Mesodermal cell (in vitro differentiated cells): Measurements from ENCODE around the gene TNFAIP6.
"Not testable (repeated sequence)": the region's sequence is repeated elsewhere in the genome, so short reads cannot be mapped to it uniquely, and the experiment has no call there.

Experiments
- H3K27ac ChIP-seq: 2 replicates; pipeline ENCODE4 v1.7.0; 2013; ENCODE audit warnings: mild to moderate bottlenecking, low read depth, low read length, moderate library complexity; ENCODE audit not compliant: severe bottlenecking
- H3K36me3 ChIP-seq: 2 replicates; pipeline ENCODE4 v1.7.1; 2013; ENCODE audit warnings: mild to moderate bottlenecking, low read length, moderate library complexity; ENCODE audit not compliant: control insufficient read depth, insufficient read depth
- H3K4me1 ChIP-seq: one replicate; pipeline ENCODE4 v1.7.1; 2013; ENCODE audit warnings: mild to moderate bottlenecking, low read length; ENCODE audit not compliant: insufficient read depth, control insufficient read depth, poor library complexity, severe bottlenecking
- H3K4me3 ChIP-seq: 2 replicates; pipeline ENCODE4 v1.7.0; 2013; ENCODE audit warnings: low read length, control low read depth, mild to moderate bottlenecking; ENCODE audit not compliant: insufficient read depth, poor library complexity, severe bottlenecking; ENCODE audit errors: extremely low read depth
- H3K9me3 ChIP-seq: 2 replicates; pipeline ENCODE4 v1.7.1; 2013; ENCODE audit warnings: mild to moderate bottlenecking, low read length, moderate library complexity; ENCODE audit not compliant: control insufficient read depth
- WGBS, 2 experiments: methylation state at CpG; one replicate each; pipeline ENCODE4 v1.1.5; 2013; ENCODE audit warnings: missing lambda C conversion rate in 2 of 2; ENCODE audit not compliant: insufficient coverage in 2 of 2; 5-methylcytosine and 5-hydroxymethylcytosine counted together

TNFAIP6 gene

GRCh38 chr2:151337643-151338042 lies 19.7 kb upstream of the TNFAIP6 start:
- peaks cover 9% of the 10 kb centered on the region for H3K4me1 ChIP-seq
- no peaks in the 10 kb centered on the region for H3K9me3 ChIP-seq
- WGBS, 2 experiments = no CpG with 5 or more reads among the region's 1 CpG
- H3K36me3 ChIP-seq = no peaks in the 10 kb centered on the region
- no peak overlapping the region for H3K4me3 ChIP-seq
- no peak overlapping the region for H3K27ac ChIP-seq

- Histone ChIP-seq H3K36me3 (no peaks in the 10 kb centered on the region), H3K27ac (no peak overlapping the region)
- WGBS, 2 experiments = 86 to 100% methylated on average over 1 to 3 of the region's 3 CpGs
These were observed 19.3 kb upstream of the TNFAIP6 start for GRCh38 chr2:151338115-151338514.

GRCh38 chr2:151343073-151343472 lies 14.3 kb upstream of the TNFAIP6 start:
- Histone ChIP-seq H3K27ac (no peak overlapping the region), H3K4me1 (peaks cover 3% of the 10 kb centered on the region), H3K4me3 (no peak overlapping the region), H3K9me3 (no peaks in the 10 kb centered on the region), H3K36me3 (no peaks in the 10 kb centered on the region)
- 80% methylated on average over 1 of the region's 2 CpGs; no CpG with 5 or more reads in 1 of the 2 experiments for whole genome bisulfite sequencing, 2 experiments

More at GRCh38 chr2:151338115-151338514, 19.3 kb upstream of the TNFAIP6 start:
- Histone ChIP-seq H3K4me1 (peaks cover 9% of the 10 kb centered on the region), H3K4me3 (no peak overlapping the region), H3K9me3 (no peaks in the 10 kb centered on the region)

GRCh38 chr2:151344191-151344590 lies 13.2 kb upstream of the TNFAIP6 start:
- H3K4me1 ChIP-seq = not testable (repeated sequence)

GRCh38 chr2:151344906-151345305 lies 12.5 kb upstream of the TNFAIP6 start:
- no peaks in the 10 kb centered on the region for H3K9me3 ChIP-seq
- no peaks in the 10 kb centered on the region for H3K36me3 ChIP-seq
- 82 to 100% methylated on average over 1 to 2 of the region's 2 CpGs for WGBS, 2 experiments
- no peak overlapping the region for H3K27ac ChIP-seq
- peaks cover 8% of the 10 kb centered on the region for H3K4me1 ChIP-seq
- H3K4me3 ChIP-seq = no peak overlapping the region

More at GRCh38 chr2:151344191-151344590, 13.2 kb upstream of the TNFAIP6 start:
- H3K36me3 ChIP-seq, H3K27ac ChIP-seq, H3K9me3 ChIP-seq, H3K4me3 ChIP-seq: not testable (repeated sequence)
- 90 to 94% methylated on average over 2 to 3 of the region's 4 CpGs for WGBS, 2 experiments

- H3K4me1 ChIP-seq = peaks cover 8% of the 10 kb centered on the region
- no peaks in the 10 kb centered on the region for H3K9me3 ChIP-seq
- H3K36me3 ChIP-seq = no peaks in the 10 kb centered on the region
- no peak overlapping the region for H3K4me3 ChIP-seq
- no peak overlapping the region for H3K27ac ChIP-seq
These were observed 10.1 kb upstream of the TNFAIP6 start for GRCh38 chr2:151347294-151347693.

- Histone ChIP-seq H3K4me3 (no peak overlapping the region), H3K36me3 (no peaks in the 10 kb centered on the region), H3K4me1 (peaks cover 8% of the 10 kb centered on the region), H3K27ac (no peak overlapping the region), H3K9me3 (no peaks in the 10 kb centered on the region)
- 80% methylated on average over 1 of the region's 5 CpGs for WGBS, 2 experiments
These were observed 9.5 kb upstream of the TNFAIP6 start for GRCh38 chr2:151347906-151348305.

- WGBS, 2 experiments = 79 to 89% methylated on average over 2 to 4 of the region's 4 CpGs
- H3K27ac ChIP-seq = no peak overlapping the region
- H3K4me3 ChIP-seq = no peak overlapping the region
- no peaks in the 10 kb centered on the region for H3K9me3 ChIP-seq
- no peaks in the 10 kb centered on the region for H3K36me3 ChIP-seq
- H3K4me1 ChIP-seq = peaks cover 8% of the 10 kb centered on the region
These were observed 6.7 kb upstream of the TNFAIP6 start for GRCh38 chr2:151350579-151351195.

GRCh38 chr2:151353995-151354394 lies 3.4 kb upstream of the TNFAIP6 start:
- no peak overlapping the region for H3K4me3 ChIP-seq
- no peaks in the 10 kb centered on the region for H3K4me1 ChIP-seq
- WGBS, 2 experiments = no CpG with 5 or more reads among the region's 2 CpGs
- H3K36me3 ChIP-seq = no peaks in the 10 kb centered on the region
- no peaks in the 10 kb centered on the region for H3K9me3 ChIP-seq
- H3K27ac ChIP-seq = no peak overlapping the region

- H3K36me3 ChIP-seq = no peaks in the 10 kb centered on the region
- H3K9me3 ChIP-seq = no peaks in the 10 kb centered on the region
- WGBS, 2 experiments = 95 to 98% methylated on average over 6 to 8 of the region's 8 CpGs
- no peak overlapping the region for H3K27ac ChIP-seq
- no peak overlapping the region for H3K4me3 ChIP-seq
- H3K4me1 ChIP-seq = no peaks in the 10 kb centered on the region
These were observed 2.6 kb upstream of the TNFAIP6 start for GRCh38 chr2:151354807-151355206.

GRCh38 chr2:151358166-151358970 lies 976 bp downstream of the TNFAIP6 start:
- 90% methylated on average over 2 to 3 of the region's 4 CpGs for WGBS, 2 experiments
- Histone ChIP-seq H3K9me3 (no peaks in the 10 kb centered on the region), H3K4me1 (no peaks in the 10 kb centered on the region), H3K27ac (no peak overlapping the region), H3K4me3 (no peak overlapping the region), H3K36me3 (no peaks in the 10 kb centered on the region)
